ENCODE data around the gene FARS2. TPM values are rescaled to one million over a fixed set of nuclear protein-coding genes. Genes with fewer than 3 reads are reported as not detected.

Gene FARS2
- total and polyA plus RNA-seq, 9 of the 15 experiments (the other 6 are each of a cell fraction or from before 2014, with no cell fraction given) = 16.5 to 62.2 (median 27.0) TPM

DNA sequence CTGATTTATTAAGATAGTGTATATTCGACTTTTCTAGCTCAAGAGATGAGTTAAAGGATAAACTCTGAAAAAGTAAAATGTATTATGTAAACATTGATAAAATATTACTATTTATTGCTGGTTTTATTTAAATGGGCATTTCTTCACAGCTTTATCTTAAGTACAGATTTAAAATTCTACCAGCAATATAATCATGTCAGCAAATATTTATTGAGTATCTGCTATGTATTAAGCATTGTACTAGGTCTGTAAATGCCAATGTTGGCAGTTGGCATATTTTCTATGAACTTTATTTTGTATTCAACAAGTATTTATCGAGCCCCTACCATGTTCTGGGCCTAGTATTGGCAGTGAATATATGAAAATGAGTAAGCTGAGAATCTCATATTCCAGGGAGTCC, 231.0 kb downstream of the FARS2 start:
- H3K27ac ChIP-seq (ENCODE audit: extremely low read depth, low read depth, low read length) = no peak overlapping the region
- intact Hi-C loops (cut with micrococcal nuclease) (no loop called here), in situ Hi-C loops (cut with MboI) (no loop called here)
- H3K9me3 ChIP-seq (replicated peaks; ENCODE audit: control insufficient read depth, insufficient read depth, low read depth, low read length) = no peaks in the 10 kb centered on the region
- no peaks in the 10 kb centered on the region for H3K79me2 ChIP-seq (ENCODE audit: control insufficient read depth, insufficient read depth, low read length)
- 14% methylated on average over 2 of the region's 2 CpGs for WGBS (ENCODE audit: insufficient coverage, low coverage, missing lambda C conversion rate)
- no TSS peak for BruUV-seq (replicated peaks)
- no peaks in the 10 kb centered on the region for H3K4me1 ChIP-seq (replicated peaks in 1 of 2; ENCODE audit: control insufficient read depth in 2 of 2, insufficient read depth in 2 of 2, low read length in 2 of 2)
- H3K36me3 ChIP-seq (ENCODE audit: control insufficient read depth, insufficient read depth, low read length) = no peaks in the 10 kb centered on the region
- no peak for DNase-seq (ENCODE audit: extremely low read depth in 1 of 4, low spot score in 3 of 4)
- no peak overlapping the region for H3K4me2 ChIP-seq (ENCODE audit: insufficient read depth, low read length)
- no peak for FAIRE-seq
- H2AFZ ChIP-seq (ENCODE audit: low read depth, low read length) = no peak overlapping the region
- ChIA-PET CTCF (ENCODE audit: low intra/inter-chr PET ratio) (no interaction called here), POLR2A (interaction anchor here (0.6 kb wide), 1 partner anchor 40 kb away, joined by 3 read pairs; no protein-coding TSS in a partner anchor)
- H3K4me3 ChIP-seq = no peak overlapping the region
- no peak for ATAC-seq
- no peaks in the 10 kb centered on the region for H3K9me1 ChIP-seq (ENCODE audit: control insufficient read depth, insufficient read depth, low read length)
- H3K9ac ChIP-seq (ENCODE audit: insufficient read depth in 1 of 2, low read depth in 2 of 2, low read length in 2 of 2) = no peak overlapping the region
- no peaks in the 10 kb centered on the region for H4K20me1 ChIP-seq (replicated peaks; ENCODE audit: control insufficient read depth, insufficient read depth, low read length)
- no peak for TF ChIP-seq ZNF41 (CRISPR knock-in tag; conservative IDR thresholded peaks at IDR 0.05)
- TF ChIP-seq C11orf30 (IDR thresholded peaks at IDR 0.05; ENCODE audit: low read depth) = peak; percentile 60
- TF ChIP-seq MTA3 (IDR thresholded peaks at IDR 0.05; ENCODE audit: borderline replicate concordance) = no peak
- TF ChIP-seq BMI1 (IDR thresholded peaks at IDR 0.05; ENCODE audit: low read length) = no peak
- TF ChIP-seq ZNF316 (IDR thresholded peaks at IDR 0.05) = peak; percentile 72
- TF ChIP-seq RAD21 (CRISPR knock-in tag; conservative IDR thresholded peaks at IDR 0.05 in 1 of 2, IDR thresholded peaks at IDR 0.05 in 1 of 2) = no peak
- no peak for TF ChIP-seq POLR2B (IDR thresholded peaks at IDR 0.05; ENCODE audit: low read depth, partially characterized antibody)
- no peaks in the 10 kb centered on the region for H3K27me3 ChIP-seq (ENCODE audit: control insufficient read depth in 2 of 2, insufficient read depth in 2 of 2, low read length in 2 of 2)

DNA sequence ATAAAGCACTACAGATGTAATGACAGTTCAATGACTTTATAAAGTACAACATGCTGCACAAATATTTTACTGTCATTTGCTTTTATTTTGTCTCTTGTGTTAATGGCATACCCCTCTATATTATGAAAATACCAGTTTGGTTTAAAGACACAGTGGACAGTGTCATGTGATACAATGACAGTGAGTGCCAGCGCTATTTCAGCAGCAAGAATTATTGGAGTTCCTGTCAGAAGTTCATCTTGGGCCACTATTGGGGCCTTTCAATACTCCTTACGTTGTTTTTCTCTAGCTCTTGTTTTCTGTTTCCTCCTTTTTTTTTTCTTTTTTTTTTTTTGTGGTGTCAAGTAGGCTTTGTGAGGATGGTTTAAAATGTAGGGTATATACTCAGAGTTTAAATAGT, 232.5 kb downstream of the FARS2 start:
- H3K9me3 ChIP-seq (replicated peaks; ENCODE audit: control insufficient read depth, insufficient read depth, low read depth, low read length) = no peaks in the 10 kb centered on the region
- H3K79me2 ChIP-seq (ENCODE audit: control insufficient read depth, insufficient read depth, low read length) = no peaks in the 10 kb centered on the region
- H3K27me3 ChIP-seq (ENCODE audit: control insufficient read depth in 2 of 2, insufficient read depth in 2 of 2, low read length in 2 of 2) = no peaks in the 10 kb centered on the region
- BruUV-seq (replicated peaks) = no TSS peak
- H3K9me1 ChIP-seq (ENCODE audit: control insufficient read depth, insufficient read depth, low read length) = no peaks in the 10 kb centered on the region
- 43% methylated on average over 2 of the region's 2 CpGs for WGBS (ENCODE audit: insufficient coverage, low coverage, missing lambda C conversion rate)
- FAIRE-seq (no peak), ATAC-seq (no peak), DNase-seq (ENCODE audit: extremely low read depth in 1 of 4, low spot score in 3 of 4) (no peak)
- H3K36me3 ChIP-seq (ENCODE audit: control insufficient read depth, insufficient read depth, low read length) = no peaks in the 10 kb centered on the region
- no peak overlapping the region for H3K4me2 ChIP-seq (ENCODE audit: insufficient read depth, low read length)
- no peaks in the 10 kb centered on the region for H3K4me1 ChIP-seq (replicated peaks in 1 of 2; ENCODE audit: control insufficient read depth in 2 of 2, insufficient read depth in 2 of 2, low read length in 2 of 2)
- TF ChIP-seq HEY1 (CRISPR knock-in tag; IDR thresholded peaks at IDR 0.05; ENCODE audit: borderline replicate concordance) = no peak
- no peak for TF ChIP-seq SP2 (IDR thresholded peaks at IDR 0.05; ENCODE audit: extremely low read depth, low read depth, low read length, poor library complexity, severe bottlenecking)
- no peak for TF ChIP-seq STAG1 (CRISPR knock-in tag; IDR thresholded peaks at IDR 0.05; ENCODE audit: borderline replicate concordance)
- TF ChIP-seq, protein P1, sequence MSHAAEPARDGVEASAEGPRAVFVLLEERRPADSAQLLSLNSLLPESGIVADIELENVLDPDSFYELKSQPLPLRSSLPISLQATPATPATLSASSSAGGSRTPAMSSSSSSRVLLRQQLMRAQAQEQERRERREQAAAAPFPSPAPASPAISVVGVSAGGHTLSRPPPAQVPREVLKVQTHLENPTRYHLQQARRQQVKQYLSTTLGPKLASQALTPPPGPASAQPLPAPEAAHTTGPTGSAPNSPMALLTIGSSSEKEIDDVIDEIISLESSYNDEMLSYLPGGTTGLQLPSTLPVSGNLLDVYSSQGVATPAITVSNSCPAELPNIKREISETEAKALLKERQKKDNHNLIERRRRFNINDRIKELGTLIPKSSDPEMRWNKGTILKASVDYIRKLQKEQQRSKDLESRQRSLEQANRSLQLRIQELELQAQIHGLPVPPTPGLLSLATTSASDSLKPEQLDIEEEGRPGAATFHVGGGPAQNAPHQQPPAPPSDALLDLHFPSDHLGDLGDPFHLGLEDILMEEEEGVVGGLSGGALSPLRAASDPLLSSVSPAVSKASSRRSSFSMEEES (CRISPR knock-in tag; IDR thresholded peaks at IDR 0.05) = peak; percentile 49
- no peak for TF ChIP-seq TSC22D4 (tag; IDR thresholded peaks at IDR 0.05)
- CTCF ChIA-PET (ENCODE audit: low intra/inter-chr PET ratio) = no interaction called here
- H3K27ac ChIP-seq (ENCODE audit: extremely low read depth, low read depth, low read length) = no peak overlapping the region
- no peaks in the 10 kb centered on the region for H4K20me1 ChIP-seq (replicated peaks; ENCODE audit: control insufficient read depth, insufficient read depth, low read length)
- no peak overlapping the region for H3K9ac ChIP-seq (ENCODE audit: insufficient read depth in 1 of 2, low read depth in 2 of 2, low read length in 2 of 2)
- H2AFZ ChIP-seq (ENCODE audit: low read depth, low read length) = no peak overlapping the region
- H3K4me3 ChIP-seq = no peak overlapping the region
- intact Hi-C loops (cut with micrococcal nuclease) (no loop called here), in situ Hi-C loops (cut with MboI) (no loop called here)
- POLR2A ChIA-PET = no interaction called here
